Raji (cell line): ENCODE results near the gene GLCE.

Experiments used
- POLR2A ChIP-seq: IDR thresholded peaks from 2 replicates; pipeline ENCODE4 v1.6.1; 2011; ENCODE audit warnings: low read depth, low read length, control low read depth; ENCODE audit not compliant: insufficient read depth

The GLCE gene

DNA sequence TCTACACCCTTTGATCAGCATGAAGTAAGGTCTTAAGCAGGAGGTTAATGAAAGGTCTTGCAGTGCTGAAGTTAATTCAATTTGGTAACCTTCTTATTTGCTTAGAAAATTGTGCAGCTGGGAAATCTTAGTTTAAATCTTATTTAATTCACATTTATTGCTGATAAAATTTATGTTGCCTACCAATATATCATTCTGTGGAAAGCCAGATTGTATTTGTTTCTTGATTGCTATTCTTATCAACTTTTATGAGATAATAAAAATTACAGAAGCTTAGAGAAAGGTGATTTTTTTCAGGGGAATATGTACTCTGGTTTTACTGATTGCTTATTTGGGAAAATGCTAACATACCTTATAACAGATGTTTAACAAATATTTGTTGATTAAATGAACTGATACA lies 74.2 kb downstream of the GLCE start:
- no peak for TF ChIP-seq POLR2A

DNA sequence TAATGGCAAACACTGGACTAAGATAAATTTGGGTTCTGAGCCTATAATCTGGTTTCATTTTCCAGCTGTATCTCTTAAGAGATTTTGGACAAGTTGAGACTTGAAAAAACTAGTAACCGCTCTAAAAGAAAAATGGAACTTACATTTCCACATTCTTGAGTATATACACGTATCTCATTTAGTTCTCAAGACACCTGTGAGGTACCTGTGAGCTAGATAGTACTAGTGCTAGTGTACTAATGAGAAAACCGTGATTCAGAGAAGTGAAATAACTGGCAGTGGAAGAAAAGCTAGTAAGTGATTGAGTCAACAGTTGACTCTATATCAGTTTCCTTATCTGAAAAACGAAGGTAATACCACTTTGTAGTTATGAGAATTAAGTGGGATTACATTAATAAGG lies 76.1 kb downstream of the GLCE start:
- TF ChIP-seq POLR2A = no peak

DNA sequence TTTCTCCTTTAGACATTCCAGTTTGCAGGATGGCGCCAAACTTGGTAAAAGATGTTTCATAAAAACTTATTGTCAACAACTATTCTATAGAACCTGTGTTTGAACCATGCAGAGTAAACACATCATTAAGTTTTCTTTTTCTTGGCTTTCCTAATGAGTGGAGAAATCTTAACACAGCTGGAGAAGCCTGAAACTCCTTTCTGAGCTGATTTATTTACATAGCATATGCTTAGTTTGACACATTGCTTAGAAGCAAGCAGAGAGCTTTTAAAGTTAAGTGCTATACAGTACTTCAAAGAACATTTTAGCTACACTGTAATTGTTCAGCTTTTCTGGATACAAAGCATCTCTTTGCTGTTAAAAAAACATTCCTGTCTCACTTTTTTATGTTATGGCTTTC lies 77.3 kb downstream of the GLCE start:
- no peak for TF ChIP-seq POLR2A

DNA sequence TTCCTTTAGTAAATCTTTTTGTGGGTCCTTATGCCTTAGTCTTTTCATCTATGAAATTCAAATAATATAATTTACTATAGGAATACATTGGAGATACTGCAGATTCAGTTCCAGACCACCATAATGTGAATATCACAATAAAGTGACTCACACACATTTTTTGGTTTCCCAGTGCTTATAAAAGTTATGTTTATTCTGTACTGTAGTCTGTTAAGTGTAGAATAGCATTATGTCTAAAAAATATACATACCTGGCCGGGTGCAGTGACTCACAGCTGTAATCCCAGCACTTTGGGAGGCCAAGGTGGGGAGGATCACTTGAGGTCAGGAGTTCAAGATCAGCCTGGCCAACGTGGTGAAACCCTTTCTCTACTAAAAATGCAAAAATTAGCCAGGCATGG lies 84.4 kb downstream of the GLCE start:
- TF ChIP-seq POLR2A = no peak

DNA sequence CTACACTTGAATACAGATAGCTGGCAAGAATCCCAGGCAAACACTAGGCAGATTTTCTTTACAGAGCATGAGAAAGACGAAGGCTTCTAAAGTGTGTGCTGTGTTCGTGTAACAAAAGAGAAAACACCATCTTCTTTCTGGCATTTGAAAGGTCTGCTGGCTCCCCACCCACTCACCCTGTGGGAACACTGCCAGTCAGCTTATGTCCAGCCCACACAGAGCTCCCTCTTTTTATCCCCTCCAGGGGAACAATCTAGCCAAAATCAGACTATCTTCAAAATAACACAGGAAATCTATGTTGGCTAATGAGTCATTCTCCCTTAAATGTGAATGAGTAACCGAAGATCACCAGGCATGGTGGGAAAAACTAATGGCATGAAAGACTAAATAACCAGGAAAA lies 92.7 kb downstream of the GLCE start:
- no peak for TF ChIP-seq POLR2A

DNA sequence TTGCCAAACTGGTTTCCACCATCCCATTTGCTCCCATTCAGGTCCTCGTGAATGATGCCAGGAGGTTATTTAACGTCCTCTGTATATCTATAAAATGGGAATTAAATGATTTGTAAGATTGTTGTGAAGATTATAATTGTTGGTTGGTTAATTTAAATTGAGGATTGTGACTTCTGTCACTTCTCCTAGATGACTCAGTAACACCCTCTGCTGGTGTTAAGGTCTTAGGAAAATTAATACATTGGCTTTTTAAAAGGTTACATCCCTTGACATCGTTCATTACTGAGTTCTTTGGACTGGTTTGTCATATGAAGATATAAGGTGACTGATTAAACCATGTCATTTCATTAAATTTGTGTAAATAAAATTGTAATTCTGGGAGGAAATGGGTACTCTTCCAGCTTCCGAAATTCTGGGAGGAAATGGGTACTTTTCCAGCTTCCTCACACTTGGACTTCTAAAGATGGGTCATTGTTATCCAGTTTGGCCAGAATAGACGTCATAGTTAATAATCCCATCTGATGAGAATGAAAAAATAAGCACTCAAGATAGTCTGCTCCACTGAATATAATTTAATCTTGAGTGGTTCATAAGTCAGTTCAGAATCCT lies 105.0 kb downstream of the GLCE start:
- no peak for TF ChIP-seq POLR2A

- TF ChIP-seq POLR2A = no peak
Observed at GRCh38 chr15:69271217-69271616, 110.8 kb downstream of the GLCE start.

GRCh38 chr15:69272139-69272538 lies 111.7 kb downstream of the GLCE start:
- TF ChIP-seq POLR2A = no peak

- TF ChIP-seq POLR2A = no peak
Observed at GRCh38 chr15:69272891-69273290, 112.5 kb downstream of the GLCE start.

GRCh38 chr15:69275074-69275670 lies 114.7 kb downstream of the GLCE start:
- TF ChIP-seq POLR2A = no peak

DNA sequence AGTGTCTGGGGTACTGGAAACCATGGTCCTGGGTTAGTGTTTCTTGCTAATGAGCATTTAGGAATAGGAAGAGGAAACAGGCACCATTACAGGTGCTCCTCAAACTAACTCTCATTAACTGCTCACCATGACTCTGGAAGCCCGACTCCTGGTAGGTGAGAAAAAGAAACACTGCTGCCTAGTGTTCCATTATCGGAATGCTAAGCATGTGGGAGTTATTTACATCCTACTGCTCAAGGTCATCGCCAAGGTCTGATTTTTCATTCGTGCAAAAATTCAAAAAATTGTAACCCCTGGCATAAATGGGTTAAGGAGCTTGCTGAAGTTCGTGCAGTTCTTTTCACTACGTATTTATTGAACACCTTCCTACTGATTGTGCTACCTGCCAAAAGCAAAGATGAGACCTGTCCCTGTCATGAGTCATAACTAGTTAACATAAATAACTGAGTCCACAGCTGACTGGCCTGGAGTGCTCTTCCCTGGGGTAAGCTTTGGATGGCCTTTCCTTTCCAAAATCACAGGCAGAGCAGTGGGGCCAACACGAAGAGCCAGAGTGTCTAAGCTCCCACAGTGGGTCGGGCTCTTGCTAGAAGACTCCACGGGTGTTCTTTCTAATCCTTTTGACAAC lies 115.6 kb downstream of the GLCE start:
- no peak for TF ChIP-seq POLR2A

GRCh38 chr15:69277316-69277715 lies 116.9 kb downstream of the GLCE start:
- no peak for TF ChIP-seq POLR2A

- TF ChIP-seq POLR2A = no peak
Observed at GRCh38 chr15:69279636-69280035, 119.2 kb downstream of the GLCE start.

GRCh38 chr15:69280783-69281182 lies 120.3 kb downstream of the GLCE start:
- no peak for TF ChIP-seq POLR2A

DNA sequence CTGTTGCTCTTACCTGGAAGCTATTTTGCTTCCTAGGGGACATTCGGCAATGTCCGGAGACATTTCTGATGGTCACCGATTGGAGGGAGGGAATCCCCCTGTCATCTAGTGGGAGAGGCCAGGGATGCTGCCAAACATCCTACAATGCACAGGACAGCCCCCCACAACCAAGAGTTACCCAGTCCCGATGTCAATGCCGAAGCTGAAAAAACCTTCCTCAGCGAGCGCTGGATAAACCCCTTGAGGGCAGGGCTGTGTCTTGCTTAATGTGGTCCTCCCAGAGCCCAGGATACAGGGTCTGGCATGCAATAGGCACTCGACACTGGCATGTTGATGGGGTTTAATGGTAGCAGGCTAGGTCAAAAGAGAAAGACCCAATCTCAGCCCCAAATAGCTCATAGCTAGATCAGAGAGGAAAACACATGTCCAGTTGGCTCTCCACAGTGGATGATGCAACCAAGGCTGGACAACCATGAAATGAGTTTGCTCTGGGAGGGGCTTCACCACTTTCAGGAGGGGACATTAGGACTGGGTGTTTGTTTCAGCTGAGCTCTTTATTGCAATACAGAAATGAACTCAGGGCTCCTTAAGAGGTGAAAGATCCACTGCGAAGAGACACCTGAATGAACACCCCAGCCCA lies 121.8 kb downstream of the GLCE start:
- TF ChIP-seq POLR2A = no peak

GRCh38 chr15:69285834-69286233 lies 125.4 kb downstream of the GLCE start:
- no peak for TF ChIP-seq POLR2A
